T-helper 1 cell treated with Interleukin-12 subunit alpha and Interleukin-12 subunit beta and Interleukin-4 antibody, amounts not matched to agents 30 μg/mL and 1 μg/mL, for 36 hours (primary cell): Measurements from ENCODE around the gene B3GNT5.

ENCODE experiments used
- H3K27ac Mint-ChIP-seq: one replicate; pipeline ENCODE4 v1.8.0; 2021; ENCODE audit warnings: mild to moderate bottlenecking, mixed read lengths
- H3K27me3 Mint-ChIP-seq: one replicate; pipeline ENCODE4 v1.8.0; 2021; ENCODE audit warnings: low read depth, mixed read lengths
- H3K36me3 Mint-ChIP-seq: one replicate; pipeline ENCODE4 v1.8.0; 2021; ENCODE audit warnings: low read depth, mixed read lengths
- H3K4me1 Mint-ChIP-seq: one replicate; pipeline ENCODE4 v1.8.0; 2021; ENCODE audit warnings: low read depth, mixed read lengths
- H3K4me3 Mint-ChIP-seq: one replicate; pipeline ENCODE4 v1.8.0; 2021; ENCODE audit warnings: mild to moderate bottlenecking, moderate library complexity, mixed read lengths
- H3K9me3 Mint-ChIP-seq: one replicate; pipeline ENCODE4 v1.8.0; 2021; ENCODE audit warnings: mixed read lengths

B3GNT5 gene

DNA sequence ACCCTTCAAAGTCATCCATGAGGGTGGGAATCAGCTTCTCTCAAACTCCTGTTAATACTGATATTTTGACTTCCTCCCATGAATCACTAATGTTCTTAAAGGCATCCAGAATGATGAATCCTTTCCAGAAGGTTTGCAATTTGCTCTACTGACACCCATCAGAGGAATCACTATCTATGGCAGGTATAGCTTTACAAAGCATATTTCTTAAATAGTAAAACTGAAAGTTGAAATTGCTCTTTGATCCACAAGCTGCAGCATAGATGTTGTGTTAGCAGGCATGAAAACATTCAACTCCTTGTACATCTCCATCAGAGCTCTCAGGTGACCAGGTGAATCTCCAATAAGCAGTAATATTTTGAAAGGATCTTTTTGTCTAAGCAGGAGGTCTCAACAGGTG is 66.3 kb downstream of the B3GNT5 start:
- peak overlapping the region; percentile 71 for H3K27ac Mint-ChIP-seq
- H3K27me3 Mint-ChIP-seq = no peaks in the 10 kb centered on the region
- H3K4me3 Mint-ChIP-seq = peak overlapping the region; percentile 61
- no peaks in the 10 kb centered on the region for H3K36me3 Mint-ChIP-seq
- peaks cover 16% of the 10 kb centered on the region for H3K4me1 Mint-ChIP-seq
- H3K9me3 Mint-ChIP-seq = no peaks in the 10 kb centered on the region
